OCI-LY1 (cell line): ENCODE data around the gene IFT27.

Experiments used
- H2AFZ ChIP-seq: fragments of 200-600 bp; sonication (generic), shearing (Covaris generic); 2 replicates; pipeline ENCODE4 v1.6.0; 2014; ENCODE audit warnings: antibody characterized with exemption, mild to moderate bottlenecking, low read length
- H3F3A ChIP-seq: fragments of 200-600 bp; sonication (generic), shearing (Covaris generic); 2 replicates; pipeline ENCODE4 v1.6.0; 2014; ENCODE audit warnings: mild to moderate bottlenecking, antibody characterized with exemption, low read length, moderate library complexity; ENCODE audit not compliant: insufficient read depth
- H3K27ac ChIP-seq: fragments of 200-600 bp; sonication (generic); 2 replicates; pipeline ENCODE4 v1.5.1; 2014; ENCODE audit warnings: low read length, mixed run types, mild to moderate bottlenecking, low read depth; ENCODE audit not compliant: poor library complexity, severe bottlenecking
- H3K27me3 ChIP-seq: fragments of 200-600 bp; sonication (generic); 2 replicates; pipeline ENCODE4 v1.6.0; 2014; ENCODE audit warnings: antibody characterized with exemption, mild to moderate bottlenecking, low read length, moderate library complexity; ENCODE audit not compliant: insufficient read depth
- H3K36me3 ChIP-seq: fragments of 200-600 bp; sonication (generic); 2 replicates; pipeline ENCODE4 v1.6.1; 2014; ENCODE audit warnings: mild to moderate bottlenecking, antibody characterized with exemption, low read length, moderate library complexity, mixed read lengths; ENCODE audit not compliant: insufficient read depth
- H3K4me1 ChIP-seq: fragments of 200-600 bp; sonication (generic); 2 replicates; pipeline ENCODE4 v1.5.1; 2014; ENCODE audit warnings: mild to moderate bottlenecking, low read length, moderate library complexity; ENCODE audit not compliant: insufficient read depth, severe bottlenecking
- H3K4me2 ChIP-seq: fragments of 200-600 bp; sonication (generic), shearing (Covaris generic); 2 replicates; pipeline ENCODE4 v1.6.1; 2014; ENCODE audit warnings: low read length
- H3K4me3 ChIP-seq: fragments of 200-600 bp; sonication (generic); 2 replicates; pipeline ENCODE4 v1.5.1; 2014; ENCODE audit warnings: low read length, low read depth, mild to moderate bottlenecking, mixed read lengths; ENCODE audit not compliant: poor library complexity, severe bottlenecking
- H3K79me2 ChIP-seq: fragments of 200-600 bp; shearing (Covaris generic); 2 replicates; pipeline ENCODE4 v1.6.1; 2016; ENCODE audit warnings: mixed run types, low read length, mixed read lengths; ENCODE audit not compliant: insufficient read depth
- H3K9ac ChIP-seq: fragments of 200-600 bp; sonication (generic), shearing (Covaris generic); 2 replicates; pipeline ENCODE4 v1.6.1; 2014; ENCODE audit warnings: mild to moderate bottlenecking, low read length, mixed read lengths
- H3K9me2 ChIP-seq: fragments of 200-600 bp; sonication (generic), shearing (Covaris generic); 2 replicates; pipeline ENCODE4 v1.6.1; 2014; ENCODE audit warnings: low read depth, mild to moderate bottlenecking, low read length, mixed read lengths
- H3K9me3 ChIP-seq: fragments of 200-600 bp; shearing (Covaris generic); 2 replicates; pipeline ENCODE4 v1.6.1; 2014; ENCODE audit warnings: low read length, mixed read lengths
- H4K20me1 ChIP-seq: fragments of 200-600 bp; sonication (generic), shearing (Covaris generic); 2 replicates; pipeline ENCODE4 v1.6.0; 2016; ENCODE audit warnings: mild to moderate bottlenecking, low read length; ENCODE audit not compliant: insufficient read depth
- CTCF ChIP-seq: fragments of 200-600 bp; sonication (generic), shearing (Covaris generic); IDR thresholded peaks from 2 replicates; pipeline ENCODE4 v1.5.1; 2017; ENCODE audit warnings: mild to moderate bottlenecking, antibody characterized with exemption, low read length, moderate library complexity, mixed read lengths
- EZH2 ChIP-seq: fragments of 200-600 bp; sonication (generic), shearing (Covaris generic); IDR thresholded peaks from 2 replicates; pipeline ENCODE4 v1.8.0; 2017; ENCODE audit warnings: borderline replicate concordance, mixed run types, mild to moderate bottlenecking, antibody characterized with exemption, low read length, moderate library complexity, mixed read lengths

IFT27 gene

GRCh38 chr22:36815558-36816338, 39.8 kb upstream of the IFT27 start:
- Histone ChIP-seq H3K4me3 (no peak overlapping the region), H4K20me1 (no peaks in the 10 kb centered on the region), H3K9ac (no peak overlapping the region), H3K27ac (no peak overlapping the region), H3K79me2 (no peaks in the 10 kb centered on the region), H3K4me2 (no peak overlapping the region), H3K9me2 (no peaks in the 10 kb centered on the region), H3K36me3 (no peaks in the 10 kb centered on the region), H3K9me3 (no peaks in the 10 kb centered on the region), H2AFZ (no peak overlapping the region), H3K4me1 (no peaks in the 10 kb centered on the region), H3F3A (no peaks in the 10 kb centered on the region), H3K27me3 (0 out of 2 replicates have a peak, but pooled peaks cover 6% of the 10 kb centered on the region)
- no peak for TF ChIP-seq CTCF
- TF ChIP-seq EZH2 = no peak

GRCh38 chr22:36814801-36815200, 38.9 kb upstream of the IFT27 start:
- H3K9ac ChIP-seq = no peak overlapping the region
- H3K27me3 ChIP-seq = 0 out of 2 replicates have a peak, but pooled peaks cover 3% of the 10 kb centered on the region
- no peaks in the 10 kb centered on the region for H3K79me2 ChIP-seq
- H3K4me3 ChIP-seq = no peak overlapping the region
- no peak overlapping the region for H3K27ac ChIP-seq
- no peak overlapping the region for H3K4me2 ChIP-seq
- no peaks in the 10 kb centered on the region for H4K20me1 ChIP-seq
- no peaks in the 10 kb centered on the region for H3K36me3 ChIP-seq
- no peak for TF ChIP-seq EZH2
- TF ChIP-seq CTCF = no peak
- no peaks in the 10 kb centered on the region for H3F3A ChIP-seq
- H3K4me1 ChIP-seq = no peaks in the 10 kb centered on the region
- H2AFZ ChIP-seq = no peak overlapping the region
- no peaks in the 10 kb centered on the region for H3K9me3 ChIP-seq
- H3K9me2 ChIP-seq = no peaks in the 10 kb centered on the region

- Histone ChIP-seq H3K9me2 (no peaks in the 10 kb centered on the region), H3K27ac (no peak overlapping the region), H3K4me1 (no peaks in the 10 kb centered on the region), H3K79me2 (no peaks in the 10 kb centered on the region), H3K9ac (no peak overlapping the region), H3K36me3 (no peaks in the 10 kb centered on the region), H4K20me1 (no peaks in the 10 kb centered on the region), H3K9me3 (no peaks in the 10 kb centered on the region), H2AFZ (no peak overlapping the region), H3K27me3 (no peaks in the 10 kb centered on the region), H3F3A (no peaks in the 10 kb centered on the region), H3K4me3 (no peak overlapping the region), H3K4me2 (no peak overlapping the region)
- TF ChIP-seq CTCF (no peak), EZH2 (no peak)
Observed at GRCh38 chr22:36811094-36811800, 35.3 kb upstream of the IFT27 start.
